Esophagus squamous epithelium (tissue), 5 donors: ENCODE data around the gene FRMD5. TPM values are rescaled to one million over a fixed set of nuclear protein-coding genes. Genes with fewer than 3 reads are reported as not detected.

Experiments
- DNase-seq: peaks from one replicate; lab custom pipeline; 2025; lab: John Stamatoyannopoulos, UW
- H3K27ac ChIP-seq, 4 donors: fragments of 200-600 bp; sonication (generic); one replicate each; pipeline ENCODE4 v1.5.1; 2016 to 2019; ENCODE audit warnings: mild to moderate bottlenecking in 1 of 4
- H3K27me3 ChIP-seq, 4 donors: fragments of 200-600 bp; sonication (generic); 1 replicate in 3 of 4; 2 replicates in 1 of 4; pipeline versions ENCODE4 v1.5.1 to v1.6.0; 2017 to 2021; ENCODE audit warnings: antibody characterized with exemption in 1 of 4
- H3K36me3 ChIP-seq, 3 donors: fragments of 200-600 bp; sonication (generic); one replicate each; pipeline ENCODE4 v1.5.1; 2016 to 2019
- H3K4me1 ChIP-seq, 3 donors: fragments of 200-600 bp; sonication (generic); one replicate each; pipeline ENCODE4 v1.5.1; 2017 to 2019
- H3K4me3 ChIP-seq, 4 donors: fragments of 200-600 bp; sonication (generic); 1 replicate in 3 of 4; 2 replicates in 1 of 4; pipeline ENCODE4 v1.5.1; 2016 to 2019; ENCODE audit warnings: mild to moderate bottlenecking in 2 of 4, moderate library complexity in 1 of 4
- H3K9me3 ChIP-seq, 3 donors: fragments of 200-600 bp; sonication (generic); one replicate each; pipeline ENCODE4 v1.5.1; 2016 to 2019
- POLR2A ChIP-seq, 4 donors: fragments of 450-650 bp; IDR thresholded peaks; one replicate each; pipeline ENCODE4 v1.6.1; 2017; ENCODE audit warnings: antibody characterized with exemption in 4 of 4, mild to moderate bottlenecking in 4 of 4, moderate library complexity in 3 of 4
- WGBS, 2 donors: methylation state at CpG; one replicate each; pipeline ENCODE4 v1.1.5; 2018; 5-methylcytosine and 5-hydroxymethylcytosine counted together
- intact Hi-C: fragments of 100-400 bp; cut with DNase I; formaldehyde crosslinking; loops from one replicate; pipeline ENCODE4 v1.15.0; 2022
- total RNA-seq, 4 donors: library from RNA; depleted of rRNA; stranded (reverse); fragments of >200 nt; gene quantifications; one replicate each; pipeline ENCODE4 v1.1.0, GENCODE V29; 2016
- TF ChIP-seq, protein P1 (sequence below), 6 experiments: fragments of 450-650 bp in 4 of 6; fragments of 200-600 bp in 2 of 6; sonication (generic) in 2 of 6; IDR thresholded peaks; one replicate each; pipeline ENCODE4 v1.5.1; 2016 to 2019; ENCODE audit warnings: antibody characterized with exemption in 6 of 6, mild to moderate bottlenecking in 4 of 6, moderate library complexity in 4 of 6
- donor health status: DM: yes; HTN: yes; CAD: no.

Gene FRMD5
- total RNA-seq, 4 donors from 2014 or later = 0.19 TPM; not detected in 3

DNA sequence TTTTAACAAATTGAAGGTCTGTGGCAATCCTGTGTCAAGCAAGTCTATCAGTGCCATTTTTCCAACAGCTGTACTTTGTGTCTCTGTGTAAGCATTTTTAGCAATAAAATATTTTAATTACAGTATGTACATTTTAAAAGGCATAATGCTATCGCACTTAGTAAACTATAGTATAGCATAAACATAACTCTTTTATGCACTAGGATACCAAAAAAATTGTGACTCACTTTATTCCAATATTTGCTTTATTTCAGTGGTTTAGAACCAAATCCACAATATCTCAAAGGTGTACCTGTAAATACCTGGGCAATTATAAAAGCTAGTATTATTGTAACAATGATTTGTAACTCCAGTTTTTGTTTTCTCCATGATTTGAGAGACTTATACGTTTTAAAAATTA, 46.5 kb downstream of the FRMD5 start:
- Histone ChIP-seq H3K9me3 (no peaks in the 10 kb centered on the region), H3K27ac (no peak overlapping the region), H3K4me1 (no peaks in the 10 kb centered on the region), H3K36me3 (no peaks in the 10 kb centered on the region), H3K27me3 (peaks cover 0 to 6% (median 0%) of the 10 kb centered on the region in 4 donors), H3K4me3 (no peak overlapping the region)
- no peak for DNase-seq
- WGBS, 2 donors = 51 to 69% methylated on average over 2 of the region's 2 CpGs
- TF ChIP-seq POLR2A (IDR thresholded peaks at IDR 0.05) = no peak
- TF ChIP-seq, protein P1, sequence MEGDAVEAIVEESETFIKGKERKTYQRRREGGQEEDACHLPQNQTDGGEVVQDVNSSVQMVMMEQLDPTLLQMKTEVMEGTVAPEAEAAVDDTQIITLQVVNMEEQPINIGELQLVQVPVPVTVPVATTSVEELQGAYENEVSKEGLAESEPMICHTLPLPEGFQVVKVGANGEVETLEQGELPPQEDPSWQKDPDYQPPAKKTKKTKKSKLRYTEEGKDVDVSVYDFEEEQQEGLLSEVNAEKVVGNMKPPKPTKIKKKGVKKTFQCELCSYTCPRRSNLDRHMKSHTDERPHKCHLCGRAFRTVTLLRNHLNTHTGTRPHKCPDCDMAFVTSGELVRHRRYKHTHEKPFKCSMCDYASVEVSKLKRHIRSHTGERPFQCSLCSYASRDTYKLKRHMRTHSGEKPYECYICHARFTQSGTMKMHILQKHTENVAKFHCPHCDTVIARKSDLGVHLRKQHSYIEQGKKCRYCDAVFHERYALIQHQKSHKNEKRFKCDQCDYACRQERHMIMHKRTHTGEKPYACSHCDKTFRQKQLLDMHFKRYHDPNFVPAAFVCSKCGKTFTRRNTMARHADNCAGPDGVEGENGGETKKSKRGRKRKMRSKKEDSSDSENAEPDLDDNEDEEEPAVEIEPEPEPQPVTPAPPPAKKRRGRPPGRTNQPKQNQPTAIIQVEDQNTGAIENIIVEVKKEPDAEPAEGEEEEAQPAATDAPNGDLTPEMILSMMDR (IDR thresholded peaks at IDR 0.05) = no peak
- intact Hi-C loops = no loop called here

DNA sequence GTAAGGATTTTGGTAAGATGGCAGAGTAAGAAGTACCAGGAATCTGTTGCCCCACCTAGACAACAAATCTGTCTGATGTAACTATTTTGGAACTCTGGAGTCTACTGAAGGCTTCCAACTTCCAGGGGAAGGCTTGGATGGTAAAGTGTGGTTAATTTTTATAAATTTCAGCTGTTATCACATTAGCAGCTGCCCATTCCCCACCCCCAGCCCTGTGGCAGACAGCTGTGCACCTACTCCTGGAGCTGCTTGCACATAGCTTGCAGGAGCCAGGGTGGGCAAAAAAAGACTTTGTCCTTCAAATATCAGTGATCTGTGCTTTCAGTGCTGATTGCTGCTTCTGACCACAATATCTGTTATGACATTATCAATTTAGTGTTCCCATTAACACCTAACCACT, 47.4 kb downstream of the FRMD5 start:
- intact Hi-C loops = no loop called here
- Histone ChIP-seq H3K4me1 (no peaks in the 10 kb centered on the region), H3K9me3 (no peaks in the 10 kb centered on the region), H3K36me3 (no peaks in the 10 kb centered on the region), H3K27ac (no peak overlapping the region), H3K27me3 (peaks cover 0 to 6% (median 0%) of the 10 kb centered on the region in 4 donors), H3K4me3 (no peak overlapping the region)
- no peak for DNase-seq
- TF ChIP-seq, protein P1 (IDR thresholded peaks at IDR 0.05) = no peak
- TF ChIP-seq POLR2A (IDR thresholded peaks at IDR 0.05) = no peak

DNA sequence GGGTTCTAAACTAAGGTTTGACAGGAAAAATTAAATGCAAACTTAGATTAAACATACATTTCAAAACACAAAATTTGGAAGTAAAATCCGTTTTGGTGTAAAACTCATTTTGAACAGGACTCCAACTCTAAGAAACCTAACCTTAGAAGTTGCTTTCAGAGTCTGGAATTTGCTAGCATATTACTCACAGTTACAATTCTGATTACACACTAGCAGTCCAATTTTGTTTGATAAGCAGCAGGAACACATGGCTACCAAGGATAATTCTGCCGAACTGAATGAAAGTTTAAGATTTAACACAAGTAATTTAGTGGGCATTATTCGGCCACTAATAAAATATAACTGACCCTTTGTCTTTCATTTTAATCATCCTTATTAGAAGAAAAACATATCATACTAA, 49.6 kb downstream of the FRMD5 start:
- no peaks in the 10 kb centered on the region for H3K9me3 ChIP-seq
- intact Hi-C loops = no loop called here
- 61 to 64% methylated on average over 3 of the region's 3 CpGs for WGBS, 2 donors
- no peak overlapping the region for H3K27ac ChIP-seq
- no peak for DNase-seq
- H3K4me3 ChIP-seq = no peak overlapping the region
- TF ChIP-seq POLR2A (IDR thresholded peaks at IDR 0.05) = no peak
- TF ChIP-seq, protein P1 (IDR thresholded peaks at IDR 0.05) = no peak
- no peaks in the 10 kb centered on the region for H3K4me1 ChIP-seq
- H3K27me3 ChIP-seq = peaks cover 0 to 6% (median 0%) of the 10 kb centered on the region in 4 donors
- no peaks in the 10 kb centered on the region for H3K36me3 ChIP-seq

DNA sequence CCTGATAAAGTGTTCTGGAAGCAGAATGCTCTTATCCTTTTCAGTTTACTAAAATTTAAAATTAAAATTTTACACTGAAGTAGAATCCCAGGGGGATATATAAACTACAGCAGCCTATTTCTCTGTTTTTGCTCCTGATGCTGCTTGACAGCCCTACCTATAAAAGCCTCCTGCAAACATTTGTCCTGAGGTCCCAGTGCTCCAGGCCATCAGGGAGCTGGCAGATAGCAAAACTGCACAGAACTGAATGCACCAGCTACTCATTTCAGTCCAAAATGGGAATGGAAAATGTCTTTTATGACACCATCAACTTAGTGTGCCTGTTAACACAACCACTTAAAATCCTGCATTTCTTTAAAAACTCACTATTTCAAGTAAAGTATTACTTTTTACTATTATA, 50.1 kb downstream of the FRMD5 start:
- intact Hi-C loops = no loop called here
- no peak overlapping the region for H3K4me3 ChIP-seq
- H3K9me3 ChIP-seq = no peaks in the 10 kb centered on the region
- no peaks in the 10 kb centered on the region for H3K4me1 ChIP-seq
- no peak overlapping the region for H3K27ac ChIP-seq
- H3K27me3 ChIP-seq = peaks cover 0 to 6% (median 0%) of the 10 kb centered on the region in 4 donors
- no peaks in the 10 kb centered on the region for H3K36me3 ChIP-seq
- TF ChIP-seq, protein P1 (IDR thresholded peaks at IDR 0.05) = no peak
- TF ChIP-seq POLR2A (IDR thresholded peaks at IDR 0.05) = no peak
- no peak for DNase-seq

- intact Hi-C loops = no loop called here
- Histone ChIP-seq H3K27ac (no peak overlapping the region), H3K4me3 (no peak overlapping the region), H3K36me3 (no peaks in the 10 kb centered on the region), H3K27me3 (peaks cover 0 to 6% (median 0%) of the 10 kb centered on the region in 4 donors), H3K4me1 (no peaks in the 10 kb centered on the region), H3K9me3 (no peaks in the 10 kb centered on the region)
- DNase-seq = no peak
- WGBS, 2 donors = 88 to 94% methylated on average over 1 of the region's 1 CpG
- no peak for TF ChIP-seq POLR2A (IDR thresholded peaks at IDR 0.05)
- TF ChIP-seq, protein P1 (IDR thresholded peaks at IDR 0.05) = no peak
Measured at GRCh38 chr15:44144184-44144583, 50.9 kb downstream of the FRMD5 start.
